GM21390 (cell line): Measurements from ENCODE around the gene CXXC5.

Experiments
- ATAC-seq: cut with Tn5 transposase; IDR thresholded peaks from one replicate; pipeline ENCODE4 v1.9.1; 2021; ENCODE audit not compliant: unreplicated experiment

CXXC5 gene

DNA sequence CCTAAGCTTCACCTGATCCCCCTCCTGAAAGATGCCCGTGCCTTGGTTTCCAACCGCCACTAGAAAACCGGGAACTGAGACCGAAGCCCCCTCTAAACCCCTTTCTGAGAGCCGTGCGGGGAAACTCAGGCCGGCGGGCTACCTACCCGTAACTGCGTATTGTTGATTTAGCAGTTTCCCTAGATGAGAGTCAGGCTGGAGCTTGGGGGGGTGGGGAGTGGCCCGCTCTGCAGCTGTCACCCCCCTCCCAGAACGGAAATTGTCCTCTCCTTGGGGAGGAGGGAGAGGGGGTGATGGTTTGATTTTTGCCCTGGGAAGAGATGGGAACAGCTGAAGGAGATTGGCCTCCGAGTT, 2.5 kb downstream of the CXXC5 start:
- ATAC-seq: no peak

DNA sequence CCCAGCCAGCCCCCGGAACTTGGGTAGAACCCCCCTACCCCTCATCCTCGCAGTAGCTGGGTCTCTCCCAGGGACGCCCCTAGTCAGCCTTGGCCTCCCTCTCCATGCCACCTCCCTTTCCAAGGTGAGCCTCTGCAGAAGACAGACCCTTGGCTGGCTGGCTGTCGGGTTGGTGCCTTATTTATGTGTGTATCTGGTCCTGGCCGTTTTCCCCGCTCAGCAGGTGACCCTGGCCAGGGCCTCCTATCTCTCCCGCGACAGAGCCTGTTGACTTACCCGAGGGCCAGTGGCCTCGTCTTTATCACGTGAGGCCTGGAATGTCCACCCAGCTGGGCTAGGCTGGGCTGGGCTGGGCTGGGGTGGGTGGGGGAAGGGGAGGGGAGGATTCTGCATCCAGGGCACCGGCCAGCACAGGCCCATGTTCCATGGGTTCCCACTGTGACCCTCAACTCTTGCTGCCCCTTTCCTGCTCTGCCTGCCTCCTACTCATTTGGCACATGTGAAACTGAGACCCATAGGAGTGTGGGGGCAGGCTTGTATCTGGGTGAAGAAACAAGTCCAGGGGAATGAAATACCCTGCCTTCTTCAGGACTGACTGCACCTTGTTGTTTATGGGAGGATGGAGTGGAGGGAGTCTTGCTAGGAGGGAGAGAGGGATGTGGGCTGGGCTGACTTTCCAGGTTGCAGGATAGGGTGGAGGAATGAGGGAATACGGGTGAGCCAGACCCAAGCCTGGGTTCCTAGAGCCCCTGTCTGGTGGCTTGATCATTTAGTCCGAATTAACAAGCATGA, 3.1 kb downstream of the CXXC5 start:
- no peak for ATAC-seq

DNA sequence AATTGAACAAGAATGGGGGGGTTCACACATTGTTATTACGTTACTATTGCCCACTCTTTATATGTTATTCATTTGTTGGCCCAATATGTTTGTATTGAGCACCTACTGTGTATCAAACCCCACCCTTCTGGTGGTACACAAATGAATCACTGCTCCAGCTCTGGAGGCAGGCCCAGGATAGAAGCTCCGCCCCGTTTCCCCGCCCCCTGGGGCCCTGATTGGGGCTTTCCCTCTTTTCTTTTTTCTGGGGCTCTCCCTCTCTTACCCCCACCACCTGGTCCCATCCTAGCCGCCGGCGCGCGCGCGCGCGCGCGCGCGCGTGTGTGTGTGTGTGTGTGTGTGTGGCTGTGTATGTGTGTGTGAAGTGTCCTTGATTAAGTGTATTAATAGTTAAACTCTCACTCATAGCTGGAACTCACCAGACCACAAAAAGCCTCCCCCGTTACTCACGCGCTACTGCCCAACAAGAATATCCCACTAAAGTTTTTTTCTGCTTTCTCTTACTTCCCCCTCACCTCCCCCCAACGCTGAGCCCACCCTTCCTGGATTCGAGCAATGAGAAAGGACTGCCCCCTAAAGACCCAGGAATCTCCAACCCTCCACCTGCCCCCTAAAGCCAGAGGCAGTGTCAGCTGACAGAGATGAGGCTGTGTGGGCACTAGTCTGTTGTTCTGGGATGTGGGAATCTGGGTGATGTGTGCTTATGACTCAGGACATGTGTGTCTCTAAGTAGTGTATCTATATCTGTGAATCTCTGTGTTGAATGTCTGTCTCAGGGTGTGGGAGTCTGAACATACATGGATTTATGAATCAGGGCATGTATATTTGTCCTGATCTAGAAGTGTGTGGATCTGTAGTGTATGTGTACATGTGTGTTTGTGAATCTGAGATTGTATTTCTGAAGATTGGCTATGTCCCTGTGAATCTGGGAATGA, 4.0 kb downstream of the CXXC5 start:
- peak; percentile 37 for ATAC-seq

DNA sequence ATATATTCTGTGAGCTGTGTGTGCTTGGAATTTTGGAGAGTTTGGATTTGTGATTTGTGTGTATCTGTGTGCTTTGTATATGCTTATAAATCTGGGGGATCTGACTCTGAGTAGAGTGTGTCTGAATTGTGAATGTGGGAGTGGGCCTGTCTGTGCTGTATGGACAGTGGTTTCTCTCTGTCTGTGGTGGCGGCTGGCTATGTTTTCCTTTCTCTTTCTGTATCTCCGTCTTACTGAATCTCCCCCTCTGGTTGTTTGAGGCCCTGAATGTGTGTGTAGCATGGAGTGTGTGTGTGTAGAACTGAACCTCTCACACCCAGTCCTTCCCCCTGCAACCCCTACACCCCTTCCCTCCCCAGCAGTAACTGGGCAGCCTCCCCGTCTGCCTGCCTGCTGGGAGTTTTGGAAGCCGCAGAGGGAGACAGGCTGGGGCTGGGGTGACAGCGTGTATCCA, 4.7 kb downstream of the CXXC5 start:
- ATAC-seq: peak; percentile 32

DNA sequence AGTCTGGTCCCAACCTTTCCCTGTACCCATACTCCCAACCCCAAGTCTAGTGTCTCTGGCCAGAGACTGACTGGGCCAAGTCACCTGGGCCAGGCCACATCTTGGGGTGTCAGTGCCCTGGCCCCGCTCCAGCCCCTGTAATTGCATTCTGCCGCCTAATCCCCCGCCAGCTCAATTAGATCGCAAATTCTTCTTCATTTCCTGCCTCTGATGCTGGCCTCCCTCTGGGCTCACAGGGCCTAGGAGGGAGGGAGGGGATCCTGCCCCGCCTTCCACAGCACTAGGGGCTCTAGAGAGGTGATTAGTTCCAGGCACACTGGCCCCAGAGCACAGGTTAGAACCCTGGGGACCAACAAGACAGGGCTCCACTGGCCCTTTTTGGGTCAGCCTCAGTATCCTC, 5.5 kb downstream of the CXXC5 start:
- ATAC-seq: no peak

DNA sequence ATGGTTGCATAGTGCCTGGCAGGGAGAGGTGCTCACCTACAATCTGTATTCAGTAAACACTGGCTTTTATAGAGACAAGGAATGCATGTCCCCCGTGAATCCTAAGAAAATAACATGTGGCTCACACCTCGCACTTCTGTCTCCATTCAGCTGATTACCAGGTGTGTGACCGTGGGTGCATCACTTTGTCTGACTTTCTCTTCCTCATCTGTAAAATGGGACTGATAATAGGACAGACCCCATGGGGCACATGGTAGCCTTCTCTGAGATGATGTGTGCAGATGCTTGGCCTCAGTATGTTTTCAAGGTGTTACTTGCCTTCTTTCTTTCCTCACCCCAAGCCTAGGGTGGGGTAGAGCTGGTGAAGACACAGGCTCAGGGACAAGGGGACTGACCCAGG, 6.3 kb downstream of the CXXC5 start:
- ATAC-seq: no peak

DNA sequence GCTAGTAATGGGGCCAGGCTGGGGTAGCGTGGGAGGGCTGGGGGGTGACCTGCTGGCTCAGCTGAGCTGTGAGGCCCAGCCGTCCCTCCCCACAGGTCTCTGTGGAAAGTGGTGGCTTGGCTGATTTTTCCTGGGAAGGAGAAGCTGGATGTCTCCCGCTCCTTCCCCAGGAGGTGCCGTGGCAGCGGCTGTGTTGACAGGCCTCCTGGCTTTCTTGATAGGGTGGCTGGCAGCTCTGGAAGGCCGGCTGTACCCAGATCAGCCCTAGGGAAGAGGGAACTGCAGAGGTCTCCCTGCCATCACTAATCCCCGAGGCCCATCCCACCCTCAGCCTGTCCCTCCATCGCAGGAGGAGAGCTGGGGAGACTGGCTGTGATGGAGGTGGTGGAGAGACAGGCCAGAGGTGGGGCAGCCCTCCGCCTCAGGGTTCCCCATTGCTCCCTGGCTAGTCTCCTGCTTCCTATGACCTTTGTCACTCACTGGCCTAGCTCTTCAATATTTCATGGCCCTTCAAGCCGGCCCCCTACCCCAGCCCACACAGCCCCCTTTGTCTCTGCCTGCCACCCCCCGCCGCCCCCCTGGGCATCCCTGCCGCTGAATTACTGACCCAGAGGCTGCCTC, 6.8 kb downstream of the CXXC5 start:
- no peak for ATAC-seq

DNA sequence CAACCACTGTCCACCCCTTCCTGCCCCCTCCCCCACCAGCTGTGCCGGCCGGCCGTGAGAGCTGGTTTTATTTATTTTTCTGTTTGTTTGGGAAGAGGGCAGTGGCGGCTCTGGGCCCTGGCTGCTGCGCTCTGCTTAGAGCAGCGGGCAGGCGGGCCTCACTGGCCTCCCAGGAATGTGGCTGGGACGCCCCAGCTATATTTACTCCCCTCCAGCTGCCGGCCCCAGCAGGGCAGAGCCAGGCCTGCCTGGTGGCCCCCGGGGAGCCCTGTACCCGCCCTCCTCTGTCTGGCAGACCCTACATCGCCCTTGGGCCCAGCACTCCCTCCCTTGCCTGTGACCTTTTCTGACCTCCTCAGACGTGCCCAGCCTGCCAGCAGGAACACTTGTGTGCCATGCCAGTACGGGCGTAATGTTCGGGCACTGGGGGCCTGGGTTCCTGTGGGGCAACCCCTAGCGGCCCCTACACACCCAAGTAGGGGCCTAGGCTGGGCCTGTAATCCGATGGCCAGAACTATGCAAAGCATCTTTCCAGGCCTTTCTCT, 7.7 kb downstream of the CXXC5 start:
- no peak for ATAC-seq

DNA sequence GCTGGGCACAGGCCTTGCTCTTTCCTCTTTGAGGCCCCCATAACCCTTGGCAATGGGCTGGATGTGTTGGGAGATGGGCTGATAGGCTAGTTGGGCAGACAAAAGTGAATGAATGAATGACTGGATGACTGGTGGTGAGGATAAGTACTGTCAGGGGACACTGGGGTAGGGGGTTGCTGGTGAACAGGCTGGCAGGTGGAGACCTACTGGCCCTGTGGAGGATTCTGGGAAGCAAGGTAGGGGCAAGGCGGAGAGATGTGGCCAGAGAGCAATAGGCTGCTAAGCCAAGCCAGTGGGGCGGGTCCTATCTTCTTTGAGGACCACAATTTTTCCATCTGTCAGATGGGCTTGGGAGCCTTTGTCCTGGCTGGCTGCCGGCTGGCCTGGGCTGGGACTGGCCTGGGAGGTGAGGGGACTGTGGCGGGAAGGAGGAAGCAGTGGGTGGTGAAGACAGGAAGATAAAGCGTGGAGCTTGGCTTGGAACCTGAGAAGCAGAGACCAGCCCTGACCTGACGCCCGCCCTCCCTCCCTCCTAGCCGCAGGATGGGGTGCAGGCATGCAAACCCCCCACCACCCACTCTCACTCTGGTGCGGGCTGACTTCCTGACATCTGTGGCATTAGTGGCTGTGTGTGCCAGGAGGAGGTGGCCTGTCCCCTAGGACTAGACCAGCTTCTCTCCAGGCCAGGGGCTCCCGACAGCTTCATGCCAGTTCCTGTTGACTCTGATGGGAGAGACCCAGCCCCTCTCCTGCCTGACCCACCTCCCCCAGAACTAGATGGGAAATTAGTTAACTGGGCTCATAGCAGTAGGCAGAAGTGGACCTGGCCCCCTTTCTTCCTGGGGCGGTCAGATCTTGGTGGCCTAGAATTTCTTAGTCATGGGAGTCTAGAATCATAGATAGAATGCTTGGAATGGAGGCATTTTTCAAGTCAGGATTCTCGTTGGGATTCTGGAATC, 9.5 kb downstream of the CXXC5 start:
- ATAC-seq: no peak

DNA sequence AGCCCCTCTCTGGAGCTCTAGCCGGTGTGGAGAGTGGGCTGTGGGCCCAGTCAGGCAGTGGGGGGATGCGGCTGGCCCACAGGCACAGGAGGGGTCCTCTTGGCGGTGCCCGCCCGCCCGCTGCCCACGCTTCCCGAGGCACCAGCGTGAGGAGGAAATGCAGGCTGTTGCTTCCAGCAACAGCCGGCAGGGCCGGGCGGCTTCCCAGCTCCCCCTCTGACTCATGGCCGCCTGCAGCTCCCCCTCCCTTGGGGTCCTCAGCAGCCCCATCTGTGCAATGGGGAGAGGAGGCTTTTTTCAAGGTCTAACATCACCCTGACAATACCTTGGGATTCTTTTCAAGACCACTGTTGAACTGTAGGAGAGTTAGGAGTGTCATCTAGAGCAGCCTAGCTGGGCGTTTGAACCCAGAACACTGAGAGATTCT, 10.4 kb downstream of the CXXC5 start:
- no peak for ATAC-seq

DNA sequence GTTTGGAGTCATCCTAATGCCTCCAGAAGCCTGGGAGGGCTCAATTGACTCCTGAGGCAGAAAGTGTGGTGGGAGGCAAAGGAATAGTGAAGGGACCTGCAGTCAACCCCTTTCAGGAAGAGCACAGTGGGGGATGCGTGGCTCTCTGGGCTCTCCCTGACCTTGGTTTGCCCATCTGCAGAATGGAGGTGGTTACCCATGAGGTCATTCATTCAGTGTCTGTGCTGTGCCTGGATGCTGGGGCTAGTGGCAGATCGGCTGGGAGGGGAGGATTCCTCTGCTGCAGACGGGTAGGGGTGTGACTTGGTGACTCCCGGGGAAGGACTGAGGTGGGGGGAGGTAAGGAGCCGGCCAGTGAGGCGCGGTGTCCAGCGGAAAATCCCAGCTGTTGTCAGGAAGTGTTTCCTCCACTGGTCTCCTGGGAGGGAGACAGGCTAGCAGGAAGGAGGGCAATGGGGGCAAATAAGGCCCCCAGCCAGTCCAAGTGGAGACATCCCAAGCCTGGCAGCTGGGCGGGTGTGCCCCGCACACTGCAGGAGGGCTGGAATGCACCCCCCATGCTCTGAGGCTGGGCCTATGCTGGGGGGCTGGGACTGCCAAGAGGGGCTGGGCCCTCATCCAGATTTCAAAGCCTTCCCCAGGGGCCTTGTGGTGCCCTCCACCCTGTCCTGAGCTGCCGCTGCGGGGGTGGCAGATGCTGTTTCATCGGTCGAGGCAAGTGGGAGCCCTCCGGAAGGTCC, 10.9 kb downstream of the CXXC5 start:
- ATAC-seq: no peak

DNA sequence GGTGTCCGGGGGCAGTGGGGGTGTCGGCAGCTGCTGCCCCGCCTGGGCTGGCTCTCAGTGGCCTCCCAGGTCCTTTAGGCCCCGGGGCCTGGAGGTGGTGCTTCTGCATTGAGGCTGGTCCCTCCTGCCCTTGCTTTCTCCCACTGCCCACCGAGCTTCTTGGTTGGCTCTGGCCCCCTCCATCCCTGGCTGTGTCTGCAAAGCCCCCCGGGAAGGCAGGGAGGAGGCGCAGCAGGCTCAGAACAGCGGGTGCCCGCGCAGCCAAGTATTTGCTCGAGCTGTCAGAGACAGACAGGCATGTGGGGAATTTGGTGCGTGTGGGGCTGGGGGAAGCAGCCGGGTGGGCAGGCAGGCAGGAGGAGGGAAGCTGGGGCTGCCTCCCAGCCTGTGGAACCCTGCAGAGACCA, 11.5 kb downstream of the CXXC5 start:
- ATAC-seq: no peak

DNA sequence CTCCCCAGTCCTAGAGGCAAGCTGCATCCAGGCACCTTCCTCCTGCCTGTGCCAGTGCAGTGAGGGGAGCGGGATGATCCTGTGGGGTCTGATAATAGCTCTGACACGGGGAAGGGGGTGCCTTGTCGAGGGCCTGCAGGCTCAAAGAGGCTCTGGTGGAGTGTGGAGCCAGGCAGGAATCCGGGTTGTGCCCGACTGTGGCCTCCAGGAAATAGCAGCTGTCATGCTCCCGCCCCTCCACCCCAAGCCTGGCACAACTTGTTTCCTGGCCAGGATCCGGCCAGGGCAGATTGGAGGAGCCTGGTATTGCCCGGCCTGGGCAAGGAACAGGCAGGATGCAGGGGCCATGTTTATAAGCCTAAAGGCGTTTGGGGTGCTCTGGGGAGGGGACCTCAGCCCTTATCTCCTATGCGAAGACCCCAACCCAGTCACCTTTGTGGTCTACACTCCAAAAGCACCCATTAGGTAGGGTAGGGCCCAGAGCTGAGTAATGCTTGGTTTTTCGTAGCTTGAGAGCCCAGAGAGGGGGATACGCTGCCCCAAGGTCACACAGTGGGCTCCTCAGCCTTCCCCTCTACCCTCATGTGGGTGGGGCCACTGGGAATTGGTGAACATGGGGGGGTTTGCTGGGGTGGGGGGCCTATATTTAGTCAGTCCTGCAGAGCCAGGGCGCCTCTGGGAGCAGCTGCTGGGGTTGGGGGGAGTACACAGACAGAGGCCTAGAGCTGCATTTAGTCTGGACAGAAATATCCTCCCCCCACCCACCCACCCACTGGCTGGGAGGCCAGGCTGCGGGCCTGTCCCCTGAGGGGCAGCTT, 12.2 kb downstream of the CXXC5 start:
- ATAC-seq: no peak

DNA sequence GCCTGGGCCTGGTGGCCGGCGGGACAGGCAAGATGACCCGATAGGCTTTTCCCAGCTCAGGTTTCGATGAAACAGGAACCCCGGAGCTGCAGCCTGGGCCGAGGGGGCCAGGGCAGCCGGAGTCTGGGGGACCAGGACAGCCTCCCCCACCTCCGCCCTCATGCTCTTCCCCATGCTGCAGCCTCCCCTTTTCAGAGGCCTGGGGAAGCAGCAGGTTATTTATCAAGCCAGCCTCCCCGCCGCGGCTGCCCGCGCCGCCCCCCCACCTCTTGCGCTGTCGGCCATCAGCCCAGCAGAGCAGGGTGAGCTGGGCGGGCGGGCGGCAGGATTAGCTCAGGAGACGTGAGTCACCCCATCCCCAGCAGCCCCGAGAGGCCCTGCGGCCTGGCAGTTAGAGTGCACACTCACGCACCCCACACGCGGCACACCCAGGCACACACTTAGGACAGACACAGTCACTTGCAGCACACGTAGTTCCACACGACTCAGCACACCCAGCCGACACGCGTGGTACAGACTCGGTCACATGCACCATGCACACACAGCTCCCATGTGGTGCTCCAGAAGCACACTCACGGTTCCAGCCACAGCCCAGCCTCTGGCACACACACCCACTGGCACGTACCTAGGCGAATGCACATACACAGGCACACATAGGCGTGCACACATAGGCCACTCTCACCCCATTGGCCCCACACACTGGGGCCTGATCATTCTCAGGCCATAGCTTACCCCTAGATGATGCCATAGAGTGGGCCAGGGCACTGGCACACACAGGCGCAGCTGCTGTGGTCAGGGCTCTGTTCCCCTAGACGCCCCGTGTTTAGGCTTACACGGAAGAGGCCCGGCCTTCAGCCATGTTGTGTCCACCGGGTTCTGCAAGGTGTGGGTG, 13.0 kb downstream of the CXXC5 start:
- ATAC-seq: no peak

DNA sequence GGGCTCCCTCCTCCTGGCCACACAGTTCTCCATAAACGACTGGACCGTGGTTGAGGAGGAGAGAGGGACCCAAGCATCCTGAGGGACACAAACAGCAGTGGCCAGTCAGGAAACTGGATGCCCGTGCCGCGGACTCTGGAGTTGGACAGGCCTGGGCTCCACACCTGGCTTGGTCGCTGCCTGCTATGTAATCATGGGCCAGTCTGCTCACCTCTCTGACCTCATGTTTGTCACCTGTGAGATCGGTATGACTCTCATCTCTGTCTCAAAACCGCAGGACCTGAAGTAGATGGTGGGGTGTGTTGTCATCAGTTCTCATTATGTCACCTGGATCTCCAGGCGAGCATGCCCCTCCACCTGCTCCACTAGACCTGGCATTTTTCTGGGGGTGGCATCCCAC, 14.5 kb downstream of the CXXC5 start:
- no peak for ATAC-seq

DNA sequence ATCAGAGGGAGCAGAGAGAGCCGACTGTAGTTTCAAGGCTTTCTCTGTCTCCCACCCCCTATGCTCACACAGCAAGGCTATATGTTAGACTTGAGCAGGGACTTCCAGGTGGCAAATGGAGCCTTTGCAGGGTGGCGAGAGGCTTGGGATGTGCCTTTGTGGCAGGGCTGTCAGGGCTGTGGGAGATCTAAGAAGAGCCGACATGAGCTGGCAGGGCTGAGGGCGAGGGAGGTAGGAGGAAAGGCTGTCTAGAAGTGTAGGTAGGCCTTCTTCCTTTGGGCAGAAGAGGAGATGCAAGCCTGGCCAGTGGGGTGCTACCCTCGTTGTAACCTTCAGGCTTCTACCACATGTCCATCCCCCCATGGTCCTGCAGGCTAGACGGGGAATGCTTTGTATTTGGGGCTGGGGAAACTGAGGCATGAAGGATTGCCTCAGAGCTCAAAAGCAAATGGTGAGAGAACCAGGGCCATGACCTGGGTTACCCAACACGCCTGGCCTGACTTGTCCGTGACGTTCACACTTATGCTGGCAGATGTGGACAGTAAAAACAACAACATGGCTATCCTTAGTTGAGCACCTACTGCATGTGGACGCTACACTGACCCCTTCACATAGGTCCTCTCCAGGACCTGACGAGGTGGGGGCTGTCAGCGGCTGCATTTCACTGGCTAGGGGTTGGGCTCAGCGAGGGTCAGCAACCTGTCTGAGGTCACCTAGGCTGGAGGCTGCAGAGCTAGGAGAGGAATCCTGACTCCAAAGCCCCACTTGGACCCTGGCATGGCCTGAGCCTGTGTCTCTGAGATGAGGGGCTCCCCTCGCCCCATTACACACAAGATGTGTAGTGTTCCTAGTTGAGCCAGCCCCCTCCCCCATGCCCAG, 15.3 kb downstream of the CXXC5 start:
- ATAC-seq: no peak
